CD4-positive, alpha-beta T cell (primary cell): ENCODE data around the gene TTYH2. TPM values are rescaled to one million over a fixed set of nuclear protein-coding genes. Genes with fewer than 3 reads are reported as not detected.

Source experiments
- ATAC-seq: fragments of 200-7000 bp; cut with Tn5 transposase; one replicate; pipeline ENCODE4 v1.10.0; 2022; ENCODE audit warnings: mild to moderate bottlenecking; ENCODE audit not compliant: poor library complexity
- CTCF ChIA-PET: fragments of 350-600 bp; sonication (Branson Sonifier 250); formaldehyde crosslinking; loops from one replicate; lab custom pipeline; 2021; ENCODE audit warnings: antibody characterized with exemption, inconsistent platforms; lab: Charles Lee
- POLR2A ChIA-PET: fragments of 350-600 bp; sonication (Branson Sonifier 250); formaldehyde crosslinking; loops from one replicate; lab custom pipeline; 2021; ENCODE audit warnings: antibody characterized with exemption, inconsistent platforms; lab: Charles Lee
- DNase-seq, 14 experiments: peaks; one replicate each; pipeline ENCODE4 v3.0.0-alpha.2; 2013 to 2020; ENCODE audit warnings: mixed read lengths in 2 of 14
- H3K27ac ChIP-seq, 2 donors: one replicate each; pipeline versions ENCODE4 v1.5.1 to v1.7.0; 2013; ENCODE audit warnings: low read length in 2 of 2, low read depth in 1 of 2, mild to moderate bottlenecking in 1 of 2
- H3K27me3 ChIP-seq, 2 experiments: 1 replicate in 1 of 2; 2 replicates in 1 of 2; pipeline versions ENCODE4 v1.6.1 to v1.7.0; 2013; ENCODE audit warnings: low read length in 2 of 2, control low read depth in 1 of 2, mild to moderate bottlenecking in 1 of 2, moderate library complexity in 1 of 2; ENCODE audit not compliant: insufficient read depth in 2 of 2, control insufficient read depth in 1 of 2
- H3K36me3 ChIP-seq: one replicate; pipeline ENCODE4 v1.6.1; 2013; ENCODE audit warnings: low read length, control low read depth; ENCODE audit not compliant: insufficient read depth
- H3K4me1 ChIP-seq: one replicate; pipeline ENCODE4 v1.6.1; 2013; ENCODE audit warnings: low read length, control low read depth; ENCODE audit not compliant: insufficient read depth
- H3K4me3 ChIP-seq: one replicate; pipeline ENCODE4 v1.5.1; 2013; ENCODE audit warnings: mild to moderate bottlenecking, low read length, moderate library complexity
- H3K9me3 ChIP-seq, 2 experiments: 1 replicate in 1 of 2; 2 replicates in 1 of 2; pipeline versions ENCODE4 v1.6.1 to v1.7.0; 2013; ENCODE audit warnings: low read length in 2 of 2, mild to moderate bottlenecking in 2 of 2, control low read depth in 1 of 2, moderate library complexity in 1 of 2; ENCODE audit not compliant: control insufficient read depth in 1 of 2, insufficient read depth in 1 of 2
- H3K27ac Mint-ChIP-seq: one replicate; pipeline ENCODE4 v1.8.0; 2020; ENCODE audit warnings: mixed read lengths
- H3K27me3 Mint-ChIP-seq: one replicate; pipeline ENCODE4 v1.8.0; 2021; ENCODE audit warnings: mixed read lengths
- H3K36me3 Mint-ChIP-seq: one replicate; pipeline ENCODE4 v1.8.0; 2021; ENCODE audit warnings: low read depth, mixed read lengths
- H3K4me1 Mint-ChIP-seq: one replicate; pipeline ENCODE4 v1.8.0; 2021; ENCODE audit warnings: low read depth, mixed read lengths
- H3K4me3 Mint-ChIP-seq: one replicate; pipeline ENCODE4 v1.8.0; 2020; ENCODE audit warnings: mild to moderate bottlenecking, mixed read lengths
- H3K9me3 Mint-ChIP-seq: one replicate; pipeline ENCODE4 v1.8.0; 2020; ENCODE audit warnings: mixed read lengths
- CTCF ChIP-seq: fragments of 200-600 bp; IDR thresholded peaks from one replicate; pipeline ENCODE4 v1.8.0; 2022; ENCODE audit warnings: antibody characterized with exemption, mild to moderate bottlenecking
- intact Hi-C, 2 experiments: fragments of 100-400 bp; cut with DNase I in 1 of 2; cut with micrococcal nuclease in 1 of 2; formaldehyde crosslinking; loops; one replicate each; pipeline versions ENCODE4 v1.15.1 to v1.9.0; 2023 to 2025; cut with DNase I, micrococcal nuclease
- total RNA-seq, 174 experiments: library from RNA in 2 of 174; stranded (reverse) in 2 of 174; gene quantifications; one replicate each; pipeline ENCODE4 v1.2.3 and lab custom pipeline; 2021 to 2026

The TTYH2 gene
- total RNA-seq, 2 experiments from 2014 or later: 4.4 to 5.4 TPM

- intact Hi-C loops: loop anchor here in 1 of 2 experiments (5.0 to 10.0 kb wide), 3 partner anchors 530 to 1480 kb away; partner anchors contain the start of gene RAB37
- no peak for DNase-seq
- H3K4me3 Mint-ChIP-seq: peak overlapping the region; percentile 94
- ChIA-PET POLR2A (interaction anchor here (1.4 to 1.5 kb wide), 3 partner anchors 9 to 157 kb away, joined by 3 to 18 read pairs (median 8); partner anchors contain the start of genes BTBD17 and TTYH2), CTCF (interaction anchor here (1.5 to 2.5 kb wide), 2 partner anchors 9 to 164 kb away, joined by 4 to 16 read pairs; partner anchors contain the start of gene TTYH2)
- peak overlapping the region; percentile 97 for H3K4me3 ChIP-seq
- H3K9me3 Mint-ChIP-seq: no peaks in the 10 kb centered on the region
- ATAC-seq: no peak
- peak overlapping the region; percentile 69 to 87 for H3K27ac ChIP-seq
- peaks cover 18 to 24% of the 10 kb centered on the region in 2 experiments for H3K27me3 ChIP-seq
- peaks cover 52% of the 10 kb centered on the region for H3K36me3 ChIP-seq
- H3K27me3 Mint-ChIP-seq: peaks cover 15% of the 10 kb centered on the region
- peaks cover 56% of the 10 kb centered on the region for H3K4me1 ChIP-seq
- peak overlapping the region; percentile 82 for H3K27ac Mint-ChIP-seq
- no peak for TF ChIP-seq CTCF
- H3K36me3 Mint-ChIP-seq: peaks cover 47% of the 10 kb centered on the region
- no peaks in the 10 kb centered on the region for H3K9me3 ChIP-seq
- H3K4me1 Mint-ChIP-seq: peaks cover 48% of the 10 kb centered on the region
Measured at GRCh38 chr17:74204474-74204873, 8.9 kb upstream of the TTYH2 start.

- Histone ChIP-seq H3K9me3 (no peaks in the 10 kb centered on the region), H3K27ac (peak overlapping the region in 1 of 2 donors; percentile 10), H3K4me3 (no peak overlapping the region), H3K36me3 (peaks cover 60% of the 10 kb centered on the region), H3K27me3 (peaks cover 15 to 20% of the 10 kb centered on the region in 2 experiments), H3K4me1 (peaks cover 57% of the 10 kb centered on the region)
- Mint-ChIP-seq H3K36me3 (peaks cover 55% of the 10 kb centered on the region), H3K27ac (peak overlapping the region; percentile 82), H3K4me3 (peak overlapping the region; percentile 85), H3K9me3 (no peaks in the 10 kb centered on the region), H3K4me1 (peaks cover 46% of the 10 kb centered on the region), H3K27me3 (peaks cover 7% of the 10 kb centered on the region)
- TF ChIP-seq CTCF: no peak
- no peak for DNase-seq
- POLR2A ChIA-PET: interaction anchor here (1.4 kb wide), 1 partner anchor 8 kb away, joined by 18 read pairs; the partner anchor contains the start of gene TTYH2
- intact Hi-C loops: loop anchor here in 1 of 2 experiments (10.0 kb wide), 2 partner anchors 530 to 1480 kb away; partner anchors contain the start of gene RAB37
- no peak for ATAC-seq
- CTCF ChIA-PET: interaction anchor here (2.5 kb wide), 1 partner anchor 8 kb away, joined by 16 read pairs; the partner anchor contains the start of gene TTYH2
Measured at GRCh38 chr17:74205274-74205673, 8.1 kb upstream of the TTYH2 start.

GRCh38 chr17:74206332-74206818, 7.0 kb upstream of the TTYH2 start:
- Histone ChIP-seq H3K9me3 (no peaks in the 10 kb centered on the region), H3K4me1 (peaks cover 68% of the 10 kb centered on the region), H3K4me3 (no peak overlapping the region), H3K27ac (peak overlapping the region in 1 of 2 donors; percentile 0), H3K36me3 (peaks cover 70% of the 10 kb centered on the region), H3K27me3 (peaks cover 5 to 10% of the 10 kb centered on the region in 2 experiments)
- Mint-ChIP-seq H3K4me3 (peak overlapping the region; percentile 85), H3K36me3 (peaks cover 60% of the 10 kb centered on the region), H3K9me3 (no peaks in the 10 kb centered on the region), H3K27me3 (peaks cover 1% of the 10 kb centered on the region), H3K4me1 (peaks cover 54% of the 10 kb centered on the region), H3K27ac (peak overlapping the region; percentile 61)
- no peak for TF ChIP-seq CTCF
- ATAC-seq (no peak), DNase-seq (no peak)
- intact Hi-C loops: loop anchor here in 1 of 2 experiments (10.0 kb wide), 2 partner anchors 528 to 1482 kb away; partner anchors contain the start of gene RAB37
- CTCF ChIA-PET: no interaction called here
- POLR2A ChIA-PET: interaction anchor here (0.6 kb wide), 1 partner anchor 1033 kb away, joined by 3 read pairs; no protein-coding TSS in a partner anchor
